GM23338 (cell line): ENCODE measurements around the gene SFT2D3.

Source experiments
- EZH2 ChIP-seq: fragments of 200-600 bp; sonication (generic); IDR thresholded peaks from one replicate; pipeline ENCODE4 v1.8.0; 2017; ENCODE audit warnings: antibody characterized with exemption, mild to moderate bottlenecking, low read depth; ENCODE audit not compliant: unreplicated experiment
- EZH2phosphoT487 ChIP-seq: fragments of 200-600 bp; sonication (generic); IDR thresholded peaks from one replicate; pipeline ENCODE4 v1.8.1; 2018; ENCODE audit warnings: antibody characterized with exemption; ENCODE audit not compliant: unreplicated experiment
- POLR2AphosphoS5 ChIP-seq: IDR thresholded peaks from 2 replicates; pipeline ENCODE4 v1.6.1; 2016; ENCODE audit warnings: antibody characterized with exemption, low read depth
- TF ChIP-seq, protein P1 (sequence below), 2 experiments: fragments of 200-600 bp in 1 of 2; sonication (generic) in 1 of 2; conservative IDR thresholded peaks; 2 replicates each; pipeline versions ENCODE4 v1.5.1 to v1.6.1; 2016 to 2017; ENCODE audit warnings: antibody characterized with exemption in 2 of 2, low read depth in 2 of 2, mild to moderate bottlenecking in 2 of 2, moderate library complexity in 1 of 2
- TF ChIP-seq, protein P2 (sequence below): IDR thresholded peaks from one replicate; pipeline ENCODE4 v1.6.1; 2018; ENCODE audit warnings: antibody characterized with exemption; ENCODE audit not compliant: unreplicated experiment

DNA sequence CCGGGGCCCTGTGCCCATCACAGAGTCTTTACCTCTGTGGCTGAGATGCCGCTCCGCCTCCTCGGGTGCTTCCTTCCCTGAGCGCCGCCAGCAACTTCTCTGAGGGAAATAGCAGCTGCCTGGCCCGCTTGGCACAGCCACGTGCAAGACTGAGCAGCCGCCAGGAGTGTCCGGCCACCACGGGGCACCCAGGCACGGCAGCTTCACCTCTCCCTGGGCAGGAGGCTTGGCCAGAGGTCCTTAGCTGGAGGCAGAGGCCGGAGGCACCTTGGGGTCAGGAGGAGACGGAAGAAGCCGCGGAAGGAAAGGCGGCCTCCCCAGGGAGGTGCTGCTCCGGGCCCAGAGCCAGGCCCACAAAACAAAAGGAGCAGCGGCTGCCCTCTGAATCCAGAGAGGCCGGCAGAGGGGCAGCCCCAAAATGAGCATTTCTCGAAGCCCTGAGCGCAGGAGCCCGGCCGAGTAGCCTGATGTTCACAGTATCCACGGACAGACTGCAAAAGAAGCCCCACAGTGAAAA lies 20.0 kb upstream of the SFT2D3 start:
- no peak for TF ChIP-seq POLR2AphosphoS5
- TF ChIP-seq EZH2: no peak
- TF ChIP-seq, protein P1, sequence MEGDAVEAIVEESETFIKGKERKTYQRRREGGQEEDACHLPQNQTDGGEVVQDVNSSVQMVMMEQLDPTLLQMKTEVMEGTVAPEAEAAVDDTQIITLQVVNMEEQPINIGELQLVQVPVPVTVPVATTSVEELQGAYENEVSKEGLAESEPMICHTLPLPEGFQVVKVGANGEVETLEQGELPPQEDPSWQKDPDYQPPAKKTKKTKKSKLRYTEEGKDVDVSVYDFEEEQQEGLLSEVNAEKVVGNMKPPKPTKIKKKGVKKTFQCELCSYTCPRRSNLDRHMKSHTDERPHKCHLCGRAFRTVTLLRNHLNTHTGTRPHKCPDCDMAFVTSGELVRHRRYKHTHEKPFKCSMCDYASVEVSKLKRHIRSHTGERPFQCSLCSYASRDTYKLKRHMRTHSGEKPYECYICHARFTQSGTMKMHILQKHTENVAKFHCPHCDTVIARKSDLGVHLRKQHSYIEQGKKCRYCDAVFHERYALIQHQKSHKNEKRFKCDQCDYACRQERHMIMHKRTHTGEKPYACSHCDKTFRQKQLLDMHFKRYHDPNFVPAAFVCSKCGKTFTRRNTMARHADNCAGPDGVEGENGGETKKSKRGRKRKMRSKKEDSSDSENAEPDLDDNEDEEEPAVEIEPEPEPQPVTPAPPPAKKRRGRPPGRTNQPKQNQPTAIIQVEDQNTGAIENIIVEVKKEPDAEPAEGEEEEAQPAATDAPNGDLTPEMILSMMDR (conservative IDR thresholded peaks at IDR 0.05; ENCODE audit: low read depth in 2 of 2): no peak
- no peak for TF ChIP-seq EZH2phosphoT487
- TF ChIP-seq, protein P2, sequence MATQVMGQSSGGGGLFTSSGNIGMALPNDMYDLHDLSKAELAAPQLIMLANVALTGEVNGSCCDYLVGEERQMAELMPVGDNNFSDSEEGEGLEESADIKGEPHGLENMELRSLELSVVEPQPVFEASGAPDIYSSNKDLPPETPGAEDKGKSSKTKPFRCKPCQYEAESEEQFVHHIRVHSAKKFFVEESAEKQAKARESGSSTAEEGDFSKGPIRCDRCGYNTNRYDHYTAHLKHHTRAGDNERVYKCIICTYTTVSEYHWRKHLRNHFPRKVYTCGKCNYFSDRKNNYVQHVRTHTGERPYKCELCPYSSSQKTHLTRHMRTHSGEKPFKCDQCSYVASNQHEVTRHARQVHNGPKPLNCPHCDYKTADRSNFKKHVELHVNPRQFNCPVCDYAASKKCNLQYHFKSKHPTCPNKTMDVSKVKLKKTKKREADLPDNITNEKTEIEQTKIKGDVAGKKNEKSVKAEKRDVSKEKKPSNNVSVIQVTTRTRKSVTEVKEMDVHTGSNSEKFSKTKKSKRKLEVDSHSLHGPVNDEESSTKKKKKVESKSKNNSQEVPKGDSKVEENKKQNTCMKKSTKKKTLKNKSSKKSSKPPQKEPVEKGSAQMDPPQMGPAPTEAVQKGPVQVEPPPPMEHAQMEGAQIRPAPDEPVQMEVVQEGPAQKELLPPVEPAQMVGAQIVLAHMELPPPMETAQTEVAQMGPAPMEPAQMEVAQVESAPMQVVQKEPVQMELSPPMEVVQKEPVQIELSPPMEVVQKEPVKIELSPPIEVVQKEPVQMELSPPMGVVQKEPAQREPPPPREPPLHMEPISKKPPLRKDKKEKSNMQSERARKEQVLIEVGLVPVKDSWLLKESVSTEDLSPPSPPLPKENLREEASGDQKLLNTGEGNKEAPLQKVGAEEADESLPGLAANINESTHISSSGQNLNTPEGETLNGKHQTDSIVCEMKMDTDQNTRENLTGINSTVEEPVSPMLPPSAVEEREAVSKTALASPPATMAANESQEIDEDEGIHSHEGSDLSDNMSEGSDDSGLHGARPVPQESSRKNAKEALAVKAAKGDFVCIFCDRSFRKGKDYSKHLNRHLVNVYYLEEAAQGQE: no peak
